H1 (cell line): ENCODE results near the gene ANAPC1. TPM values are rescaled to one million over a fixed set of nuclear protein-coding genes. Genes with fewer than 3 reads are reported as not detected.
"Not testable (repeated sequence)": the region's sequence is repeated elsewhere in the genome, so short reads cannot be mapped to it uniquely, and the experiment has no call there.

Experiments used
- CTCF ChIA-PET: fragments of 300-600 bp; sonication (Branson Sonifier 250); formaldehyde crosslinking; loops from one replicate; lab custom pipeline; 2021; ENCODE audit not compliant: partially characterized antibody; lab: Charles Lee
- POLR2A ChIA-PET: fragments of 300-600 bp; sonication (Branson Sonifier 250); formaldehyde crosslinking; loops from one replicate; lab custom pipeline; 2021; ENCODE audit warnings: inconsistent platforms; ENCODE audit not compliant: partially characterized antibody; lab: Charles Lee
- DNase-seq, 2 experiments: peaks; one replicate each; pipeline versions ENCODE4 v3.0.0 to v3.0.0-alpha.2; 2010 to 2022; ENCODE audit warnings: low spot score in 2 of 2, low read depth in 1 of 2, mixed read lengths in 1 of 2
- FAIRE-seq: peaks from 2 replicates; lab custom pipeline; 2011; peaks lifted over from hg19 to GRCh38; lab: Jason Lieb, UNC
- H2AFZ ChIP-seq: 2 replicates; pipeline ENCODE4 v1.8.1; 2012; ENCODE audit warnings: low read length, inconsistent platforms
- H2AK5ac ChIP-seq: 2 replicates; pipeline ENCODE4 v1.6.1; 2013; ENCODE audit warnings: low read depth, low read length
- H2BK120ac ChIP-seq: replicated peaks from 2 replicates; pipeline ENCODE3; 2013; ENCODE audit warnings: low read depth, low read length, inconsistent platforms
- H2BK12ac ChIP-seq: 2 replicates; pipeline ENCODE4 v1.6.1; 2013; ENCODE audit warnings: low read depth, low read length
- H2BK15ac ChIP-seq: 2 replicates; pipeline ENCODE4 v1.6.1; 2013; ENCODE audit warnings: low read length
- H2BK20ac ChIP-seq: 2 replicates; pipeline ENCODE4 v1.6.1; 2013; ENCODE audit warnings: low read length
- H2BK5ac ChIP-seq: 2 replicates; pipeline ENCODE4 v1.6.1; 2013; ENCODE audit warnings: low read depth, low read length
- H3K14ac ChIP-seq: 2 replicates; pipeline ENCODE4 v1.6.1; 2013; ENCODE audit warnings: inconsistent platforms; ENCODE audit not compliant: insufficient read length
- H3K18ac ChIP-seq: 2 replicates; pipeline ENCODE4 v1.6.1; 2013; ENCODE audit warnings: low read length; ENCODE audit errors: extremely low read depth
- H3K23ac ChIP-seq: 2 replicates; pipeline ENCODE4 v1.6.1; 2013; ENCODE audit warnings: inconsistent platforms; ENCODE audit not compliant: insufficient read length
- H3K23me2 ChIP-seq: 2 replicates; pipeline ENCODE4 v1.6.1; 2013; ENCODE audit warnings: low read depth, low read length
- H3K27ac ChIP-seq: 2 replicates; pipeline ENCODE4 v1.6.1; 2011; ENCODE audit warnings: low read depth, low read length, inconsistent platforms
- H3K27me3 ChIP-seq, 4 experiments: replicated peaks in 1 of 4; 1 replicate in 1 of 4; 2 replicates in 3 of 4; pipeline versions ENCODE4 v1.6.1 to v1.8.1; 2011 to 2013; ENCODE audit warnings: low read length in 3 of 4, mild to moderate bottlenecking in 3 of 4, inconsistent platforms in 2 of 4, mixed read lengths in 2 of 4, moderate library complexity in 1 of 4; ENCODE audit not compliant: control insufficient read depth in 3 of 4, insufficient read depth in 3 of 4; ENCODE audit errors: extremely low read depth in 1 of 4
- H3K36me3 ChIP-seq, 4 experiments: 2 replicates each; pipeline versions ENCODE4 v1.6.1 to v1.8.1; 2011 to 2013; ENCODE audit warnings: mild to moderate bottlenecking in 4 of 4, low read length in 3 of 4, moderate library complexity in 2 of 4, control low read depth in 1 of 4, inconsistent platforms in 1 of 4; ENCODE audit not compliant: insufficient read depth in 4 of 4, control insufficient read depth in 2 of 4
- H3K4ac ChIP-seq: replicated peaks from 2 replicates; pipeline ENCODE3; 2013; ENCODE audit warnings: low read length, low read depth, mixed read lengths, inconsistent platforms; ENCODE audit not compliant: insufficient read length
- H3K4me1 ChIP-seq, 4 experiments: replicated peaks in 1 of 4; 1 replicate in 1 of 4; 2 replicates in 3 of 4; pipeline versions ENCODE4 v1.6.1 to v1.8.1; 2011 to 2013; ENCODE audit warnings: low read length in 3 of 4, inconsistent platforms in 2 of 4, mixed read lengths in 1 of 4; ENCODE audit not compliant: insufficient read depth in 4 of 4, control insufficient read depth in 3 of 4
- H3K4me2 ChIP-seq, 2 experiments: 2 replicates each; pipeline versions ENCODE4 v1.6.1 to v1.8.1; 2011 to 2013; ENCODE audit warnings: low read depth in 2 of 2, low read length in 2 of 2, control low read depth in 1 of 2, inconsistent platforms in 1 of 2, mild to moderate bottlenecking in 1 of 2; ENCODE audit not compliant: insufficient read depth in 1 of 2
- H3K4me3 ChIP-seq, 4 experiments: fragments of 200-600, 300-600 bp in 1 of 4; sonication (generic), shearing (Covaris generic), sonication (Bioruptor Twin) in 1 of 4; 2 replicates each; pipeline versions ENCODE4 v1.5.1 to v1.8.1; 2011 to 2016; ENCODE audit warnings: low read length in 4 of 4, low read depth in 3 of 4, control low read depth in 2 of 4, inconsistent platforms in 2 of 4, mild to moderate bottlenecking in 2 of 4, mixed read lengths in 1 of 4, moderate library complexity in 1 of 4; ENCODE audit not compliant: insufficient read depth in 2 of 4; ENCODE audit errors: extremely low read depth in 1 of 4
- H3K56ac ChIP-seq: replicated peaks from 2 replicates; pipeline ENCODE3; 2013; ENCODE audit warnings: low read depth, mild to moderate bottlenecking, mixed read lengths, low read length, inconsistent platforms; ENCODE audit not compliant: insufficient read length
- H3K79me1 ChIP-seq: 2 replicates; pipeline ENCODE4 v1.6.1; 2013; ENCODE audit warnings: low read depth, low read length, control low read depth
- H3K79me2 ChIP-seq, 2 experiments: 2 replicates each; pipeline versions ENCODE4 v1.6.1 to v1.8.1; 2012 to 2013; ENCODE audit warnings: low read length in 2 of 2, mild to moderate bottlenecking in 2 of 2, inconsistent platforms in 1 of 2; ENCODE audit not compliant: insufficient read depth in 2 of 2, control insufficient read depth in 1 of 2
- H3K9ac ChIP-seq, 4 experiments: replicated peaks in 1 of 4; 1 replicate in 1 of 4; 2 replicates in 3 of 4; pipeline versions ENCODE4 v1.6.1 to v1.8.1; 2011 to 2013; ENCODE audit warnings: low read depth in 3 of 4, low read length in 3 of 4, control low read depth in 2 of 4, mild to moderate bottlenecking in 2 of 4, moderate library complexity in 2 of 4, inconsistent platforms in 1 of 4; ENCODE audit errors: extremely low read depth in 1 of 4
- H3K9me3 ChIP-seq, 2 experiments: 2 replicates each; pipeline versions ENCODE4 v1.6.1 to v1.8.1; 2012 to 2013; ENCODE audit warnings: mild to moderate bottlenecking in 2 of 2, moderate library complexity in 2 of 2, control low read depth in 1 of 2, inconsistent platforms in 1 of 2, low read depth in 1 of 2, low read length in 1 of 2, mixed read lengths in 1 of 2; ENCODE audit not compliant: insufficient read depth in 2 of 2
- H4K20me1 ChIP-seq, 2 experiments: replicated peaks in 1 of 2; 2 replicates each; pipeline versions ENCODE3 to v1.8.1; 2011 to 2013; ENCODE audit warnings: inconsistent platforms in 2 of 2, low read length in 2 of 2, mild to moderate bottlenecking in 1 of 2; ENCODE audit not compliant: insufficient read depth in 2 of 2, control insufficient read depth in 1 of 2
- H4K5ac ChIP-seq: 2 replicates; pipeline ENCODE4 v1.6.1; 2013; ENCODE audit warnings: low read length, low read depth, mixed read lengths, inconsistent platforms; ENCODE audit not compliant: insufficient read length
- H4K8ac ChIP-seq: 2 replicates; pipeline ENCODE4 v1.8.0; 2013; ENCODE audit warnings: mild to moderate bottlenecking, moderate library complexity, low read length, inconsistent platforms; ENCODE audit not compliant: insufficient read depth; ENCODE audit errors: extremely low read depth
- H4K91ac ChIP-seq: replicated peaks from 2 replicates; pipeline ENCODE3; 2013; ENCODE audit warnings: low read length, mixed read lengths, inconsistent platforms; ENCODE audit not compliant: insufficient read length
- WGBS, 2 experiments: shearing (Covaris generic) in 1 of 2; methylation state at CpG; one replicate each; pipeline versions ENCODE4 v1.1.6 to v1.1.7; 2013 to 2015; ENCODE audit warnings: low lambda C conversion rate in 2 of 2, mixed read lengths in 2 of 2, inconsistent platforms in 1 of 2, low coverage in 1 of 2, missing lambda C conversion rate in 1 of 2; ENCODE audit not compliant: insufficient replicate concordance in 2 of 2, insufficient coverage in 1 of 2, insufficient read length in 1 of 2; ENCODE audit errors: extremely low coverage in 1 of 2, missing lambda C conversion rate in 1 of 2; 5-methylcytosine and 5-hydroxymethylcytosine counted together
- polyA plus RNA-seq, 7 experiments: library from polyadenylated mRNA; depleted of rRNA in 3 of 7; stranded (reverse) in 5 of 7; unstranded in 2 of 7; fragments of >200 nt in 5 of 7; fragments of 200-250 nt in 2 of 7; gene quantifications; 1 replicate in 5 of 7; 2 replicates in 1 of 7; 4 replicates in 1 of 7; pipeline versions ENCODE4 v1.2.1 to v1.2.3, GENCODE V29; 2011 to 2013; ENCODE audit warnings: missing spikeins in 2 of 7, mixed read lengths in 2 of 7
- total RNA-seq: library from RNA; stranded (reverse); fragmentation: NEBNext Ultra II Directional; extraction: Animal tissue kit (Norgen Biotek cat#: 25700); gene quantifications from 2 replicates; pipeline ENCODE4 v1.2.1, GENCODE V29; 2021

Gene ANAPC1
- total and polyA plus RNA-seq, 2 of the 8 experiments (the other 6 are each of a cell fraction or from before 2014, with no cell fraction given), result 46.6 to 107 TPM

- H2BK12ac ChIP-seq, FAIRE-seq: not testable (repeated sequence)
- 89% methylated on average over 4 of the region's 6 CpGs; no CpG with 5 or more reads in 1 of the 2 experiments for WGBS, 2 experiments
Measured at GRCh38 chr2:111735420-111735819, 148.6 kb downstream of the ANAPC1 start.

GRCh38 chr2:111729812-111730458 lies 154.1 kb downstream of the ANAPC1 start:
- H3K79me1 ChIP-seq, result not testable (repeated sequence)

More at GRCh38 chr2:111735420-111735819, 148.6 kb downstream of the ANAPC1 start:
- H2BK5ac ChIP-seq, H4K5ac ChIP-seq, H3K36me3 ChIP-seq, H3K14ac ChIP-seq, H2AK5ac ChIP-seq, DNase-seq, H3K4me3 ChIP-seq, CTCF ChIA-PET, H2BK15ac ChIP-seq, H2BK20ac ChIP-seq, H4K20me1 ChIP-seq, H3K4me2 ChIP-seq, H3K23me2 ChIP-seq, H3K4ac ChIP-seq, H4K91ac ChIP-seq, H4K8ac ChIP-seq, H3K27me3 ChIP-seq, H3K4me1 ChIP-seq, POLR2A ChIA-PET, H3K79me1 ChIP-seq, H2BK120ac ChIP-seq, H2AFZ ChIP-seq, H3K27ac ChIP-seq, H3K56ac ChIP-seq, H3K9ac ChIP-seq, H3K23ac ChIP-seq, H3K18ac ChIP-seq, H3K9me3 ChIP-seq, H3K79me2 ChIP-seq: not testable (repeated sequence)

More at GRCh38 chr2:111729812-111730458, 154.1 kb downstream of the ANAPC1 start:
- H3K9me3 ChIP-seq, H3K4me3 ChIP-seq, H3K9ac ChIP-seq, H4K8ac ChIP-seq, H2BK5ac ChIP-seq, H3K56ac ChIP-seq, H3K4me2 ChIP-seq, H3K27me3 ChIP-seq, H2BK12ac ChIP-seq, H3K27ac ChIP-seq, H2AFZ ChIP-seq, CTCF ChIA-PET, H3K23me2 ChIP-seq, H4K91ac ChIP-seq, H3K4ac ChIP-seq, H4K20me1 ChIP-seq, FAIRE-seq, H3K79me2 ChIP-seq, H3K18ac ChIP-seq, H4K5ac ChIP-seq, H3K23ac ChIP-seq, POLR2A ChIA-PET, H3K14ac ChIP-seq, DNase-seq, H2BK20ac ChIP-seq, H2AK5ac ChIP-seq, H3K36me3 ChIP-seq, H2BK120ac ChIP-seq, H3K4me1 ChIP-seq, H2BK15ac ChIP-seq: not testable (repeated sequence)
- 100% methylated on average over 3 of the region's 9 CpGs; no CpG with 5 or more reads in 1 of the 2 experiments for WGBS, 2 experiments
